HEK293 (cell line): ENCODE results near the gene DBH.

Experiments
- CTCF ChIA-PET: fragments of 350-600 bp; formaldehyde crosslinking; extraction: SDS; loops from one replicate; lab custom pipeline; 2021; ENCODE audit warnings: antibody characterized with exemption; lab: Yijun Ruan, JAX
- POLR2A ChIA-PET: fragments of 300-600 bp; formaldehyde crosslinking; extraction: SDS; loops from one replicate; lab custom pipeline; 2020; ENCODE audit warnings: antibody characterized with exemption, inconsistent platforms; lab: Yijun Ruan, JAX
- H3K27ac ChIP-seq: fragments of 200-500 bp; sonication (Bioruptor generic); 2 replicates; pipeline ENCODE4 v1.5.1; 2014; ENCODE audit warnings: low read depth, low read length, control low read depth, inconsistent platforms; ENCODE audit errors: extremely low read depth
- H3K36me3 ChIP-seq, 2 experiments: fragments of 200-500 bp in 1 of 2; sonication (Bioruptor generic) in 1 of 2; 1 replicate in 1 of 2; 2 replicates in 1 of 2; pipeline ENCODE4 v1.5.1; 2014 to 2017; ENCODE audit warnings: inconsistent platforms in 2 of 2, low read length in 2 of 2; ENCODE audit not compliant: control insufficient read depth in 2 of 2, insufficient read depth in 1 of 2
- H3K4me1 ChIP-seq: fragments of 200-500 bp; sonication (Bioruptor generic); 2 replicates; pipeline ENCODE4 v1.5.1; 2014; ENCODE audit warnings: mild to moderate bottlenecking, low read length, inconsistent platforms; ENCODE audit not compliant: control insufficient read depth, insufficient read depth
- H3K4me3 ChIP-seq: 2 replicates; pipeline ENCODE4 v1.5.1; 2011; ENCODE audit warnings: low read depth, mild to moderate bottlenecking, control low read depth, low read length, moderate library complexity
- H3K9me3 ChIP-seq: fragments of 200-500 bp; sonication (Bioruptor generic); 2 replicates; pipeline ENCODE4 v1.5.1; 2014; ENCODE audit warnings: low read depth, low read length, inconsistent platforms; ENCODE audit not compliant: control insufficient read depth, insufficient read depth
- BCL11B ChIP-seq: fragments of 450-650 bp; formaldehyde crosslinking; IDR thresholded peaks from 2 replicates; pipeline ENCODE4 v1.5.1; 2016; ENCODE audit warnings: low read depth, missing biosample characterization, missing genetic modification characterization
- FEZF1 ChIP-seq: fragments of 450-650 bp; formaldehyde crosslinking; IDR thresholded peaks from 2 replicates; pipeline ENCODE4 v1.5.1; 2016; ENCODE audit warnings: missing biosample characterization, missing genetic modification characterization
- GFI1B ChIP-seq: fragments of 450-650 bp; formaldehyde crosslinking; IDR thresholded peaks from 2 replicates; pipeline ENCODE4 v1.5.1; 2016; ENCODE audit warnings: missing biosample characterization, missing genetic modification characterization
- HOXD13 ChIP-seq: sonication (generic); formaldehyde crosslinking; IDR thresholded peaks from 2 replicates; pipeline ENCODE4 v1.8.0; 2022; ENCODE audit warnings: missing genetic modification reagents, borderline replicate concordance
- MYNN ChIP-seq: fragments of 450-650 bp; formaldehyde crosslinking; IDR thresholded peaks from 2 replicates; pipeline ENCODE4 v1.5.1; 2016; ENCODE audit warnings: missing biosample characterization, missing genetic modification characterization, borderline replicate concordance
- OSR2 ChIP-seq: fragments of 450-650 bp; formaldehyde crosslinking; IDR thresholded peaks from 2 replicates; pipeline ENCODE4 v1.5.1; 2016; ENCODE audit warnings: missing biosample characterization, missing genetic modification characterization
- SCRT1 ChIP-seq: fragments of 450-650 bp; formaldehyde crosslinking; IDR thresholded peaks from 2 replicates; pipeline ENCODE4 v1.5.1; 2016; ENCODE audit warnings: missing biosample characterization, missing genetic modification characterization, borderline replicate concordance
- ZFP69B ChIP-seq: fragments of 450-650 bp; formaldehyde crosslinking; IDR thresholded peaks from 2 replicates; pipeline ENCODE4 v1.5.1; 2016; ENCODE audit warnings: missing biosample characterization, missing genetic modification characterization
- ZIC2 ChIP-seq: fragments of 450-650 bp; formaldehyde crosslinking; IDR thresholded peaks from 2 replicates; pipeline ENCODE4 v1.5.1; 2016; ENCODE audit warnings: missing biosample characterization, missing genetic modification characterization
- ZNF121 ChIP-seq: fragments of 450-650 bp; formaldehyde crosslinking; IDR thresholded peaks from 2 replicates; pipeline ENCODE4 v1.5.1; 2016; ENCODE audit warnings: missing biosample characterization, missing genetic modification characterization
- ZNF157 ChIP-seq: fragments of 450-650 bp; formaldehyde crosslinking; IDR thresholded peaks from 2 replicates; pipeline ENCODE4 v1.5.1; 2016; ENCODE audit warnings: missing biosample characterization, missing genetic modification characterization
- ZNF174 ChIP-seq: fragments of 450-650 bp; formaldehyde crosslinking; IDR thresholded peaks from 2 replicates; pipeline ENCODE4 v1.5.0; 2017; ENCODE audit warnings: missing biosample characterization, mild to moderate bottlenecking, missing genetic modification characterization
- ZNF221 ChIP-seq: fragments of 450-650 bp; formaldehyde crosslinking; IDR thresholded peaks from 2 replicates; pipeline ENCODE4 v1.5.1; 2017; ENCODE audit warnings: missing biosample characterization, missing genetic modification characterization, borderline replicate concordance
- ZNF248 ChIP-seq: fragments of 450-650 bp; formaldehyde crosslinking; IDR thresholded peaks from 2 replicates; pipeline ENCODE4 v1.5.1; 2017; ENCODE audit warnings: missing biosample characterization, missing genetic modification characterization
- ZNF292 ChIP-seq: fragments of 450-650 bp; formaldehyde crosslinking; IDR thresholded peaks from 2 replicates; pipeline ENCODE4 v1.5.1; 2016; ENCODE audit warnings: low read depth, missing biosample characterization, missing genetic modification characterization, borderline replicate concordance
- ZNF501 ChIP-seq: fragments of 450-650 bp; formaldehyde crosslinking; IDR thresholded peaks from 2 replicates; pipeline ENCODE4 v1.5.1; 2016; ENCODE audit warnings: missing biosample characterization, missing genetic modification characterization
- ZNF654 ChIP-seq: fragments of 450-650 bp; formaldehyde crosslinking; IDR thresholded peaks from 2 replicates; pipeline ENCODE4 v1.5.1; 2016; ENCODE audit warnings: low read depth, missing biosample characterization, missing genetic modification characterization
- ZNF660 ChIP-seq: fragments of 450-650 bp; IDR thresholded peaks from 2 replicates; pipeline ENCODE4 v1.5.1; 2018; ENCODE audit warnings: missing biosample characterization, mild to moderate bottlenecking, missing genetic modification characterization
- ZNF670 ChIP-seq: fragments of 450-650 bp; formaldehyde crosslinking; IDR thresholded peaks from 2 replicates; pipeline ENCODE4 v1.5.1; 2016; ENCODE audit warnings: missing biosample characterization, missing genetic modification characterization, low read depth
- TF ChIP-seq, protein P1 (sequence below): fragments of 450-650 bp; formaldehyde crosslinking; IDR thresholded peaks from 2 replicates; pipeline ENCODE4 v1.5.1; 2016; ENCODE audit warnings: missing biosample characterization, missing genetic modification characterization
- TF ChIP-seq, protein P2 (sequence below): fragments of 450-650 bp; formaldehyde crosslinking; optimal IDR thresholded peaks from 2 replicates; pipeline ENCODE3; 2016; ENCODE audit warnings: missing biosample characterization, mild to moderate bottlenecking, missing genetic modification characterization
- TF ChIP-seq, protein P3 (sequence below): fragments of 450-650 bp; formaldehyde crosslinking; IDR thresholded peaks from 2 replicates; pipeline ENCODE4 v1.5.1; 2016; ENCODE audit warnings: missing biosample characterization, missing genetic modification characterization
- TF ChIP-seq, protein P4 (sequence below): fragments of 450-650 bp; IDR thresholded peaks from 2 replicates; pipeline ENCODE4 v1.5.1; 2018; ENCODE audit warnings: missing biosample characterization, mild to moderate bottlenecking, missing genetic modification characterization
- TF ChIP-seq, protein P5 (sequence below): fragments of 450-650 bp; formaldehyde crosslinking; IDR thresholded peaks from 2 replicates; pipeline ENCODE4 v1.5.1; 2016; ENCODE audit warnings: missing biosample characterization, missing genetic modification characterization

Gene DBH

DNA sequence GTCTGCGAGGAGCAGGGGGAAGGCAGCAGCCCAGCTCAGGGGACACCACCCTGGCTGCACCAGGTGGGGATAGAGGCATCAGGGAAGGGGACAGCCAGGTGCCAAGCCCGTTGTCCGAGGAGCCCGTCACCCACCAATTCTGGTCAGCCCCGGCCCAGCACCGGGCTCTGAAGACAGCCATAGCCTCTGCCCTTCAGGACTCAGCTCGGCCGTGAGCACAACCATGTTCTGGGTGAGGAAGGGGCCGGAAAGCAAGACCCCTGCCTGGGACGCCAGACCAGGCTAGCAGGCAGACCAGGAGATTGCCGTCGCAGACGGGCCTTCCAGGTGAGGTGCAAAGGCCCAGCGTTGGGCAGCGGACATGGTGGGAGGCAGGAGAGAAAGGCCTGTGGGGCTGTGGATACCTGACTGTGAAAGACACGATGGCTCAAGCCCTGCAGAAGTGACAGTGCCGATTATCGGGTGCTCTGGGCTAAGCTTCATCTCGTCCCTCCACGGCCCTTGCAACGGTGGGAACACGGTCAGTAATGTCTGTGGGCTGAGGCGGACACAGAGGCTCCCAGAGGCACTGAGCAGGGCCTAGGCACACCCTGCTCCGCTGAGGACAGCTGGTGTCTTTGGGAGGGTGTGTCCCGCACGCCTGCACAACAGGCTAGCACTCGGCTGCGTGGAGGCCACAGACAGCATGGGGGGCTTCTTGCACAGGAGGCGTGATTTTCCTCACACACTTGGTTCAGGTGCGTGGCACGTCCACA is 36.5 kb downstream of the DBH start:
- CTCF ChIA-PET = interaction anchor here (0.5 to 2.4 kb wide), 4 partner anchors 8 to 976 kb away, joined by 3 to 10 read pairs (median 4); no protein-coding TSS in a partner anchor
- Histone ChIP-seq H3K4me1 (no peaks in the 10 kb centered on the region), H3K36me3 (no peaks in the 10 kb centered on the region), H3K9me3 (no peaks in the 10 kb centered on the region), H3K4me3 (no peak overlapping the region), H3K27ac (no peak overlapping the region)
- TF ChIP-seq BCL11B (tag by site-specific recombination) (no peak), ZNF654 (tag by site-specific recombination) (no peak), ZNF121 (tag by site-specific recombination) (no peak), GFI1B (tag by site-specific recombination) (no peak), FEZF1 (no peak), ZNF670 (tag by site-specific recombination) (no peak), ZNF174 (no peak), ZNF248 (tag by site-specific recombination) (no peak), OSR2 (tag by site-specific recombination) (no peak), ZNF501 (no peak)
- TF ChIP-seq, protein P1, sequence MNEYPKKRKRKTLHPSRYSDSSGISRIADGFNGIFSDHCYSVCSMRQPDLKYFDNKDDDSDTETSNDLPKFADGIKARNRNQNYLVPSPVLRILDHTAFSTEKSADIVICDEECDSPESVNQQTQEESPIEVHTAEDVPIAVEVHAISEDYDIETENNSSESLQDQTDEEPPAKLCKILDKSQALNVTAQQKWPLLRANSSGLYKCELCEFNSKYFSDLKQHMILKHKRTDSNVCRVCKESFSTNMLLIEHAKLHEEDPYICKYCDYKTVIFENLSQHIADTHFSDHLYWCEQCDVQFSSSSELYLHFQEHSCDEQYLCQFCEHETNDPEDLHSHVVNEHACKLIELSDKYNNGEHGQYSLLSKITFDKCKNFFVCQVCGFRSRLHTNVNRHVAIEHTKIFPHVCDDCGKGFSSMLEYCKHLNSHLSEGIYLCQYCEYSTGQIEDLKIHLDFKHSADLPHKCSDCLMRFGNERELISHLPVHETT (tag by site-specific recombination) = no peak
- TF ChIP-seq, protein P2, sequence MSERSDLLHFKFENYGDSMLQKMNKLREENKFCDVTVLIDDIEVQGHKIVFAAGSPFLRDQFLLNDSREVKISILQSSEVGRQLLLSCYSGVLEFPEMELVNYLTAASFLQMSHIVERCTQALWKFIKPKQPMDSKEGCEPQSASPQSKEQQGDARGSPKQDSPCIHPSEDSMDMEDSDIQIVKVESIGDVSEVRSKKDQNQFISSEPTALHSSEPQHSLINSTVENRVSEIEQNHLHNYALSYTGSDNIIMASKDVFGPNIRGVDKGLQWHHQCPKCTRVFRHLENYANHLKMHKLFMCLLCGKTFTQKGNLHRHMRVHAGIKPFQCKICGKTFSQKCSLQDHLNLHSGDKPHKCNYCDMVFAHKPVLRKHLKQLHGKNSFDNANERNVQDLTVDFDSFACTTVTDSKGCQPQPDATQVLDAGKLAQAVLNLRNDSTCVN (tag by site-specific recombination) = no peak
- TF ChIP-seq, protein P3, sequence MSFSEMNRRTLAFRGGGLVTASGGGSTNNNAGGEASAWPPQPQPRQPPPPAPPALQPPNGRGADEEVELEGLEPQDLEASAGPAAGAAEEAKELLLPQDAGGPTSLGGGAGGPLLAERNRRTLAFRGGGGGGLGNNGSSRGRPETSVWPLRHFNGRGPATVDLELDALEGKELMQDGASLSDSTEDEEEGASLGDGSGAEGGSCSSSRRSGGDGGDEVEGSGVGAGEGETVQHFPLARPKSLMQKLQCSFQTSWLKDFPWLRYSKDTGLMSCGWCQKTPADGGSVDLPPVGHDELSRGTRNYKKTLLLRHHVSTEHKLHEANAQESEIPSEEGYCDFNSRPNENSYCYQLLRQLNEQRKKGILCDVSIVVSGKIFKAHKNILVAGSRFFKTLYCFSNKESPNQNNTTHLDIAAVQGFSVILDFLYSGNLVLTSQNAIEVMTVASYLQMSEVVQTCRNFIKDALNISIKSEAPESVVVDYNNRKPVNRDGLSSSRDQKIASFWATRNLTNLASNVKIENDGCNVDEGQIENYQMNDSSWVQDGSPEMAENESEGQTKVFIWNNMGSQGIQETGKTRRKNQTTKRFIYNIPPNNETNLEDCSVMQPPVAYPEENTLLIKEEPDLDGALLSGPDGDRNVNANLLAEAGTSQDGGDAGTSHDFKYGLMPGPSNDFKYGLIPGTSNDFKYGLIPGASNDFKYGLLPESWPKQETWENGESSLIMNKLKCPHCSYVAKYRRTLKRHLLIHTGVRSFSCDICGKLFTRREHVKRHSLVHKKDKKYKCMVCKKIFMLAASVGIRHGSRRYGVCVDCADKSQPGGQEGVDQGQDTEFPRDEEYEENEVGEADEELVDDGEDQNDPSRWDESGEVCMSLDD (tag by site-specific recombination) = no peak
- POLR2A ChIA-PET = no interaction called here

DNA sequence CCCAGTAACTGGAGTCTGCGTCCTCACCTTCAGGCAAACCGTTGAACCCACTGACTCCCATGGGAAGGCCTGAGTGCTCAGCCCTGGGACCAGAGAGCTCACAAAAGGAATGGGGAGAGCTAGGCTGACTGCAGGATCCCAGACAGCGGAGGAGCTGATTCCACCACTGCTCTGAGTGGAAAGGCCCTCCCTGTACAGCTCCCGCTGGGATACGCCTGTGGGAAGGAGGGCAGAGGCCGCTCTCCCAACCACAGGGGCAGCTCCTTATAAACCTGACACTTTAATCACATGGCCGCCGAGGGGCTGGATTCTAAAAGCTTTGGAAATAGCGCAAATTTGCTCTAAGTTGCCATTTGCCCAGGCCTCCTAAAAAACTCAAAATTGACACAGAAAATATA is 37.1 kb downstream of the DBH start:
- H3K9me3 ChIP-seq = no peaks in the 10 kb centered on the region
- TF ChIP-seq ZIC2 (tag by site-specific recombination) (peak; percentile 75), ZNF660 (tag by site-specific recombination) (no peak), ZNF221 (tag by site-specific recombination) (no peak)
- ChIA-PET CTCF (interaction anchor here (0.5 to 2.4 kb wide), 4 partner anchors 9 to 215 kb away, joined by 3 to 10 read pairs (median 3); no protein-coding TSS in a partner anchor), POLR2A (no interaction called here)
- no peaks in the 10 kb centered on the region for H3K4me1 ChIP-seq
- no peaks in the 10 kb centered on the region for H3K36me3 ChIP-seq
- H3K4me3 ChIP-seq = no peak overlapping the region
- H3K27ac ChIP-seq = no peak overlapping the region

DNA sequence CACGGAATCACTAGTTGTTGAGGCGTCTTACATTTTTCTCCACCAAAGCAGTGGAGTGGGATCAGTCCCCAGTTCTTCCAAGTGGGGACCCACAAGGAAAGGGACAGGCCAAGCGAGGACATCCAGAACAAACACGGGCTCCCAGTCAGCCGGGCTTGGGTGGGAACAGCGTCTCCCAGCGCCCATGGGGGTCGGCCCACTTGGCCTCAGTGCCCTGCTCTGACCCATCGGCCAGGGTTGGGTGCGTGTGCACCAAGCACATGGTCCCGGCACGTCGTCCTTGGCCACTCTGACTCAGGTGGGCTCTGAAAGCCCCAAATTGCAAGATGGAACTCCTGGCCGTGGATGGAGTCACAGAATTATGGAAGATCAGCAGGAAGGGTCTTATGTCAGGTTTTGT is 37.9 kb downstream of the DBH start:
- H3K27ac ChIP-seq = no peak overlapping the region
- no peak overlapping the region for H3K4me3 ChIP-seq
- H3K4me1 ChIP-seq = no peaks in the 10 kb centered on the region
- no peaks in the 10 kb centered on the region for H3K36me3 ChIP-seq
- H3K9me3 ChIP-seq = no peaks in the 10 kb centered on the region
- ChIA-PET POLR2A (no interaction called here), CTCF (interaction anchor here (2.4 kb wide), 1 partner anchor 15 kb away, joined by 10 read pairs; no protein-coding TSS in a partner anchor)
- TF ChIP-seq ZNF660 (tag by site-specific recombination) = no peak
- TF ChIP-seq, protein P4, sequence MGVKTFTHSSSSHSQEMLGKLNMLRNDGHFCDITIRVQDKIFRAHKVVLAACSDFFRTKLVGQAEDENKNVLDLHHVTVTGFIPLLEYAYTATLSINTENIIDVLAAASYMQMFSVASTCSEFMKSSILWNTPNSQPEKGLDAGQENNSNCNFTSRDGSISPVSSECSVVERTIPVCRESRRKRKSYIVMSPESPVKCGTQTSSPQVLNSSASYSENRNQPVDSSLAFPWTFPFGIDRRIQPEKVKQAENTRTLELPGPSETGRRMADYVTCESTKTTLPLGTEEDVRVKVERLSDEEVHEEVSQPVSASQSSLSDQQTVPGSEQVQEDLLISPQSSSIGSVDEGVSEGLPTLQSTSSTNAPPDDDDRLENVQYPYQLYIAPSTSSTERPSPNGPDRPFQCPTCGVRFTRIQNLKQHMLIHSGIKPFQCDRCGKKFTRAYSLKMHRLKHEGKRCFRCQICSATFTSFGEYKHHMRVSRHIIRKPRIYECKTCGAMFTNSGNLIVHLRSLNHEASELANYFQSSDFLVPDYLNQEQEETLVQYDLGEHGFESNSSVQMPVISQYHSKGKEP (tag by site-specific recombination) = no peak
- TF ChIP-seq HOXD13 (CRISPR knock-in tag) = no peak
- no peak for TF ChIP-seq ZNF157 (tag by site-specific recombination)
- no peak for TF ChIP-seq SCRT1 (tag by site-specific recombination)
- no peak for TF ChIP-seq ZFP69B (tag by site-specific recombination)
- TF ChIP-seq, protein P5, sequence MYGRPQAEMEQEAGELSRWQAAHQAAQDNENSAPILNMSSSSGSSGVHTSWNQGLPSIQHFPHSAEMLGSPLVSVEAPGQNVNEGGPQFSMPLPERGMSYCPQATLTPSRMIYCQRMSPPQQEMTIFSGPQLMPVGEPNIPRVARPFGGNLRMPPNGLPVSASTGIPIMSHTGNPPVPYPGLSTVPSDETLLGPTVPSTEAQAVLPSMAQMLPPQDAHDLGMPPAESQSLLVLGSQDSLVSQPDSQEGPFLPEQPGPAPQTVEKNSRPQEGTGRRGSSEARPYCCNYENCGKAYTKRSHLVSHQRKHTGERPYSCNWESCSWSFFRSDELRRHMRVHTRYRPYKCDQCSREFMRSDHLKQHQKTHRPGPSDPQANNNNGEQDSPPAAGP (tag by site-specific recombination) = no peak
- TF ChIP-seq ZNF292 = no peak
- TF ChIP-seq MYNN (tag by site-specific recombination) = no peak
